H9 (cell line): Measurements from ENCODE around the gene TMEM151A. TPM values are rescaled to one million over a fixed set of nuclear protein-coding genes. Genes with fewer than 3 reads are reported as not detected.
"Not testable (repeated sequence)": the region's sequence is repeated elsewhere in the genome, so short reads cannot be mapped to it uniquely, and the experiment has no call there.

Source experiments
- DNase-seq: peaks from one replicate; pipeline ENCODE4 v3.0.0-alpha.2; 2017
- H2AFZ ChIP-seq: one replicate; pipeline ENCODE4 v1.6.1; 2013; ENCODE audit warnings: mild to moderate bottlenecking, low read length, control low read depth, moderate library complexity
- H2AK5ac ChIP-seq: 2 replicates; pipeline ENCODE4 v1.6.1; 2013; ENCODE audit warnings: low read length, control low read depth, mixed read lengths; ENCODE audit not compliant: insufficient read length
- H2BK120ac ChIP-seq: one replicate; pipeline ENCODE4 v1.6.1; 2013; ENCODE audit warnings: low read depth, mild to moderate bottlenecking, low read length, control low read depth, inconsistent platforms; ENCODE audit not compliant: poor library complexity, severe bottlenecking
- H2BK12ac ChIP-seq: 2 replicates; pipeline ENCODE4 v1.6.1; 2013; ENCODE audit warnings: low read length, control low read depth, mixed read lengths, low read depth; ENCODE audit not compliant: insufficient read length
- H2BK15ac ChIP-seq: 2 replicates; pipeline ENCODE4 v1.6.1; 2013; ENCODE audit warnings: low read depth, low read length, control low read depth
- H2BK20ac ChIP-seq: one replicate; pipeline ENCODE4 v1.6.1; 2013; ENCODE audit warnings: low read depth, mild to moderate bottlenecking, low read length, control low read depth, inconsistent platforms; ENCODE audit not compliant: poor library complexity, severe bottlenecking
- H2BK5ac ChIP-seq: 2 replicates; pipeline ENCODE4 v1.6.1; 2013; ENCODE audit warnings: low read length, control low read depth, mixed read lengths; ENCODE audit not compliant: insufficient read length
- H3K14ac ChIP-seq: 2 replicates; pipeline ENCODE4 v1.6.1; 2013; ENCODE audit warnings: low read length, control low read depth; ENCODE audit not compliant: insufficient read depth
- H3K18ac ChIP-seq: 2 replicates; pipeline ENCODE4 v1.6.1; 2013; ENCODE audit warnings: low read depth, mild to moderate bottlenecking, mixed read lengths, low read length, control low read depth; ENCODE audit not compliant: insufficient read length
- H3K23ac ChIP-seq: 2 replicates; pipeline ENCODE4 v1.6.1; 2013; ENCODE audit warnings: low read length, control low read depth, mixed read lengths, low read depth; ENCODE audit not compliant: insufficient read length
- H3K23me2 ChIP-seq: 2 replicates; pipeline ENCODE4 v1.6.1; 2013; ENCODE audit warnings: low read depth, mild to moderate bottlenecking, mixed read lengths, low read length, control low read depth; ENCODE audit not compliant: insufficient read length, poor library complexity, severe bottlenecking
- H3K27ac ChIP-seq: 2 replicates; pipeline ENCODE4 v1.5.1; 2013; ENCODE audit warnings: low read length, control low read depth, mixed read lengths, low read depth; ENCODE audit not compliant: insufficient read length
- H3K27me3 ChIP-seq: 2 replicates; pipeline ENCODE4 v1.6.1; 2013; ENCODE audit warnings: low read length, control low read depth, inconsistent platforms; ENCODE audit not compliant: insufficient read depth
- H3K4ac ChIP-seq: 2 replicates; pipeline ENCODE4 v1.6.1; 2013; ENCODE audit warnings: low read depth, mild to moderate bottlenecking, control low read depth, inconsistent platforms, low read length, moderate library complexity
- H3K4me1 ChIP-seq: 2 replicates; pipeline ENCODE4 v1.6.1; 2013; ENCODE audit warnings: low read length, control low read depth, inconsistent platforms; ENCODE audit not compliant: insufficient read depth
- H3K4me2 ChIP-seq: 2 replicates; pipeline ENCODE4 v1.6.1; 2013; ENCODE audit warnings: low read length, control low read depth, mixed read lengths; ENCODE audit not compliant: insufficient read length, insufficient read depth
- H3K56ac ChIP-seq: 2 replicates; pipeline ENCODE4 v1.6.1; 2013; ENCODE audit warnings: low read depth, mild to moderate bottlenecking, mixed read lengths, low read length, control low read depth; ENCODE audit not compliant: insufficient read length
- H3K79me1 ChIP-seq: 2 replicates; pipeline ENCODE4 v1.6.1; 2013; ENCODE audit warnings: low read depth, mild to moderate bottlenecking, moderate library complexity, low read length, control low read depth, inconsistent platforms; ENCODE audit not compliant: insufficient read depth, poor library complexity, severe bottlenecking
- H3K79me2 ChIP-seq: 2 replicates; pipeline ENCODE4 v1.6.1; 2013; ENCODE audit warnings: low read length, control low read depth, inconsistent platforms; ENCODE audit not compliant: insufficient read depth
- H3K9ac ChIP-seq: 2 replicates; pipeline ENCODE4 v1.6.1; 2013; ENCODE audit warnings: low read length, control low read depth, mixed read lengths; ENCODE audit not compliant: insufficient read length; ENCODE audit errors: extremely low read depth
- H3K9me3 ChIP-seq: one replicate; pipeline ENCODE4 v1.6.1; 2013; ENCODE audit warnings: low read depth, low read length, inconsistent platforms; ENCODE audit not compliant: control insufficient read depth
- H3T11ph ChIP-seq: one replicate; pipeline ENCODE4 v1.6.1; 2013; ENCODE audit warnings: mild to moderate bottlenecking, low read length, control low read depth, inconsistent platforms
- H4K20me1 ChIP-seq: one replicate; pipeline ENCODE4 v1.6.1; 2013; ENCODE audit not compliant: control insufficient read depth, insufficient read length, insufficient read depth
- H4K5ac ChIP-seq: 2 replicates; pipeline ENCODE4 v1.6.1; 2013; ENCODE audit warnings: low read depth, mild to moderate bottlenecking, mixed read lengths, low read length, control low read depth; ENCODE audit not compliant: insufficient read length
- H4K8ac ChIP-seq: replicated peaks from 2 replicates; pipeline ENCODE4 v1.6.1; 2013; ENCODE audit warnings: low read length, control low read depth, mixed read lengths, low read depth; ENCODE audit not compliant: insufficient read length
- H4K91ac ChIP-seq: 2 replicates; pipeline ENCODE4 v1.6.1; 2013; ENCODE audit warnings: low read depth, mild to moderate bottlenecking, moderate library complexity, mixed read lengths, low read length, control low read depth; ENCODE audit not compliant: insufficient read length
- H3K27ac Mint-ChIP-seq, 3 experiments: 2 replicates in 2 of 3; 3 replicates in 1 of 3; pipeline ENCODE4 v1.8.0; 2020 to 2021; ENCODE audit warnings: mixed read lengths in 3 of 3, mild to moderate bottlenecking in 1 of 3, moderate library complexity in 1 of 3
- H3K27me3 Mint-ChIP-seq: 2 replicates; pipeline ENCODE4 v1.8.0; 2021; ENCODE audit warnings: low read depth, mild to moderate bottlenecking, moderate library complexity, mixed read lengths
- H3K36me3 Mint-ChIP-seq, 3 experiments: 2 replicates in 2 of 3; 3 replicates in 1 of 3; pipeline ENCODE4 v1.8.0; 2020 to 2021; ENCODE audit warnings: low read depth in 3 of 3, mixed read lengths in 3 of 3; ENCODE audit not compliant: insufficient read depth in 1 of 3
- H3K4me1 Mint-ChIP-seq, 2 experiments: 2 replicates each; pipeline ENCODE4 v1.8.0; 2020; ENCODE audit warnings: mixed read lengths in 2 of 2
- H3K4me3 Mint-ChIP-seq, 2 experiments: 2 replicates in 1 of 2; 3 replicates in 1 of 2; pipeline ENCODE4 v1.8.0; 2020 to 2021; ENCODE audit warnings: mild to moderate bottlenecking in 2 of 2, mixed read lengths in 2 of 2, moderate library complexity in 1 of 2
- H3K9me3 Mint-ChIP-seq, 2 experiments: 2 replicates in 1 of 2; 3 replicates in 1 of 2; pipeline ENCODE4 v1.8.0; 2020; ENCODE audit warnings: mild to moderate bottlenecking in 2 of 2, mixed read lengths in 2 of 2, moderate library complexity in 1 of 2
- WGBS: extraction: QIAGEN DNeasy Blood & Tissue Kit; methylation state at CpG from one replicate; pipeline ENCODE4 v1.1.7; 2013; ENCODE audit warnings: missing lambda C conversion rate, low lambda C conversion rate, mixed read lengths; ENCODE audit not compliant: insufficient read length; ENCODE audit errors: extremely low coverage; 5-methylcytosine and 5-hydroxymethylcytosine counted together
- total RNA-seq: library from RNA; stranded (reverse); gene quantifications from 2 replicates; pipeline ENCODE4 v1.2.1, GENCODE V29; 2021
- TF ChIP-seq, protein P1 (sequence below): fragments of 200-600 bp; sonication (generic); conservative IDR thresholded peaks from 3 replicates; pipeline ENCODE4 v1.8.0; 2021; ENCODE audit warnings: antibody characterized with exemption, mild to moderate bottlenecking

TMEM151A gene
- total RNA-seq, 1 experiment from 2014 or later: 1.2 TPM

DNA sequence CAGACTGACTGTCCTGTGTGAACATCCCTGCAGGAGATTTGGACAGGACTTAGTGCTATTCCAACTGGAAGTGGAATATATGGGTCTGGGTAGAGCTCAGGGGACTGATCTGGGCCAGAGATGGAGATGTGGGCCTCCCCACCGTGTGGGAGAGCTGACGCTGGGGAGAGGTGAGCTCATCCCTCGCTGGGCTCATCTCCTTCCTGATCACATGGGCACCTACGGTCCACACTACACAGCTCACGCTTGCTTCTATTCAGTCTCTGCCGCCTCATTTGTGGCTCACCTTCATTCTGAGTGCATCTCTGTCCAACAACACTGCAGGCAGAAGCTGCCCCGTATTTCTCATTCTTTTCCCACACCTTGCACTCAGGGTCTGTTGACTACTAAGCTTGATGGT lies 39.9 kb upstream of the TMEM151A start:
- Histone ChIP-seq H3K23me2 (peaks cover 2% of the 10 kb centered on the region), H3K27me3 (no peaks in the 10 kb centered on the region), H3K27ac (no peak overlapping the region), H2AFZ (no peak overlapping the region), H3K18ac (no peak overlapping the region), H3K9me3 (no peaks in the 10 kb centered on the region), H4K20me1 (no peaks in the 10 kb centered on the region), H2BK5ac (no peak overlapping the region), H3K4me1 (no peaks in the 10 kb centered on the region), H2BK12ac (no peak overlapping the region), H4K8ac (no peak overlapping the region), H4K91ac (no peak overlapping the region), H3K23ac (no peak overlapping the region), H3K4ac (no peak overlapping the region), H3T11ph (no peak overlapping the region), H3K56ac (no peak overlapping the region), H4K5ac (no peak overlapping the region), H3K79me1 (no peaks in the 10 kb centered on the region), H2AK5ac (no peak overlapping the region), H2BK15ac (no peak overlapping the region), H2BK20ac (no peak overlapping the region), H3K79me2 (no peaks in the 10 kb centered on the region), H3K9ac (no peak overlapping the region), H3K4me2 (no peak overlapping the region), H2BK120ac (no peak overlapping the region), H3K14ac (no peak overlapping the region)
- H3K36me3 Mint-ChIP-seq: no peaks in the 10 kb centered on the region; a peak in 1 of 7 replicates
- no peak for DNase-seq
- WGBS: no CpG with 5 or more reads among the region's 7 CpGs
- no peak overlapping the region for H3K27ac Mint-ChIP-seq
- H3K4me1 Mint-ChIP-seq: peaks cover 10 to 14% of the 10 kb centered on the region in 2 experiments
- TF ChIP-seq, protein P1, sequence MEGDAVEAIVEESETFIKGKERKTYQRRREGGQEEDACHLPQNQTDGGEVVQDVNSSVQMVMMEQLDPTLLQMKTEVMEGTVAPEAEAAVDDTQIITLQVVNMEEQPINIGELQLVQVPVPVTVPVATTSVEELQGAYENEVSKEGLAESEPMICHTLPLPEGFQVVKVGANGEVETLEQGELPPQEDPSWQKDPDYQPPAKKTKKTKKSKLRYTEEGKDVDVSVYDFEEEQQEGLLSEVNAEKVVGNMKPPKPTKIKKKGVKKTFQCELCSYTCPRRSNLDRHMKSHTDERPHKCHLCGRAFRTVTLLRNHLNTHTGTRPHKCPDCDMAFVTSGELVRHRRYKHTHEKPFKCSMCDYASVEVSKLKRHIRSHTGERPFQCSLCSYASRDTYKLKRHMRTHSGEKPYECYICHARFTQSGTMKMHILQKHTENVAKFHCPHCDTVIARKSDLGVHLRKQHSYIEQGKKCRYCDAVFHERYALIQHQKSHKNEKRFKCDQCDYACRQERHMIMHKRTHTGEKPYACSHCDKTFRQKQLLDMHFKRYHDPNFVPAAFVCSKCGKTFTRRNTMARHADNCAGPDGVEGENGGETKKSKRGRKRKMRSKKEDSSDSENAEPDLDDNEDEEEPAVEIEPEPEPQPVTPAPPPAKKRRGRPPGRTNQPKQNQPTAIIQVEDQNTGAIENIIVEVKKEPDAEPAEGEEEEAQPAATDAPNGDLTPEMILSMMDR: no peak
- H3K9me3 Mint-ChIP-seq: no peaks in the 10 kb centered on the region
- H3K4me3 Mint-ChIP-seq: no peak overlapping the region
- H3K27me3 Mint-ChIP-seq: peaks cover 6% of the 10 kb centered on the region; the same call in 1 of the 2 replicates

DNA sequence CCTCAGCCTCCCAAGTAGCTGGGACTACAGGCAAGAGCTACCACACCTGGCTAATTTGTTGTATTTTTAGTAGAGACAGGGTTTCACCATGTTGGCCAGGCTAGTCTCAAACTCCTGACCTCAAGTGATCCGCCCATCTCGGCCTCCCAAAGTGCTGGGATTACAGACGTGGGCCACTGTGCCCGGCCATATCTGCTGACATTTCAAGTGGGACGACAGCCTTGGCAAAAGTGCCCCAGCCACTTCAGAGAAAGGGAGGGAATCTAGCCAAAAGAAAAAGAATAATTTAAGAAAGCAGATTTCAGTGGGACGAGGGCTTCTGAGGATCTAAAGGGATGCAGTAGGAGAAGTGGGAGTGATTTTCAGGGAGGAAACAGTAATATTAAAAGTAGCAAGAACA lies 38.6 kb upstream of the TMEM151A start:
- H2AK5ac ChIP-seq, H3K27me3 ChIP-seq, H3K23ac ChIP-seq, H3K56ac ChIP-seq, H3K4me2 ChIP-seq, H3K4me3 Mint-ChIP-seq, H4K20me1 ChIP-seq, H3K27ac Mint-ChIP-seq, H3K23me2 ChIP-seq, H2BK12ac ChIP-seq, H2AFZ ChIP-seq, H4K91ac ChIP-seq, H2BK20ac ChIP-seq, H4K5ac ChIP-seq, H3K9me3 Mint-ChIP-seq, H2BK120ac ChIP-seq, H3T11ph ChIP-seq, H3K4ac ChIP-seq, H2BK5ac ChIP-seq, H3K9me3 ChIP-seq, H3K14ac ChIP-seq, H3K79me1 ChIP-seq, H3K9ac ChIP-seq, H4K8ac ChIP-seq, H2BK15ac ChIP-seq, H3K27me3 Mint-ChIP-seq, H3K4me1 ChIP-seq, H3K79me2 ChIP-seq, DNase-seq, H3K27ac ChIP-seq, H3K18ac ChIP-seq, H3K36me3 Mint-ChIP-seq: not testable (repeated sequence)
- WGBS: no CpG with 5 or more reads among the region's 6 CpGs
- peaks cover 13 to 16% of the 10 kb centered on the region in 2 experiments for H3K4me1 Mint-ChIP-seq
